ENCODE measurements around the gene IL17RD.

DNA sequence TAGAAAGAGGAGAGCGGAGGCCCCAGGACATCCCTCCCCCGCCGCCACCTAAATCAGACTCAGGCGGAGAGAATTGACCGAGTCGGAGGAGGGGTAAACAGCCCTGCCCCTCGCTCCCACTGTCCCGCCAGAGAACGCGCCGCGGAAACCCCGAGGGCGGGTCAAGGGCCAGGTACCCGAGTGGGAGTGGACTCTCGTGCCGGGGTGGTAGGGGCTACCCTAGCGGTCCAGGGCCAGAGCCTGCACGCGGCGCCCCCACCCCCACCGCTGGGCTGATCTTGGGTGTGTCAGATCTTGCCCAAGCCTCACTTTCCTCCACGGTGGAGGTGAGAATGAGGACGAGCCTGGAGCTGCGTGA lies 85.7 kb downstream of the IL17RD start:
- TF ChIP-seq ZNF302 (tag by site-specific recombination; IDR thresholded peaks at IDR 0.05; ENCODE audit: low read depth): no peak
- TF ChIP-seq, protein P1, sequence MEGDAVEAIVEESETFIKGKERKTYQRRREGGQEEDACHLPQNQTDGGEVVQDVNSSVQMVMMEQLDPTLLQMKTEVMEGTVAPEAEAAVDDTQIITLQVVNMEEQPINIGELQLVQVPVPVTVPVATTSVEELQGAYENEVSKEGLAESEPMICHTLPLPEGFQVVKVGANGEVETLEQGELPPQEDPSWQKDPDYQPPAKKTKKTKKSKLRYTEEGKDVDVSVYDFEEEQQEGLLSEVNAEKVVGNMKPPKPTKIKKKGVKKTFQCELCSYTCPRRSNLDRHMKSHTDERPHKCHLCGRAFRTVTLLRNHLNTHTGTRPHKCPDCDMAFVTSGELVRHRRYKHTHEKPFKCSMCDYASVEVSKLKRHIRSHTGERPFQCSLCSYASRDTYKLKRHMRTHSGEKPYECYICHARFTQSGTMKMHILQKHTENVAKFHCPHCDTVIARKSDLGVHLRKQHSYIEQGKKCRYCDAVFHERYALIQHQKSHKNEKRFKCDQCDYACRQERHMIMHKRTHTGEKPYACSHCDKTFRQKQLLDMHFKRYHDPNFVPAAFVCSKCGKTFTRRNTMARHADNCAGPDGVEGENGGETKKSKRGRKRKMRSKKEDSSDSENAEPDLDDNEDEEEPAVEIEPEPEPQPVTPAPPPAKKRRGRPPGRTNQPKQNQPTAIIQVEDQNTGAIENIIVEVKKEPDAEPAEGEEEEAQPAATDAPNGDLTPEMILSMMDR (tag by site-specific recombination; IDR thresholded peaks at IDR 0.05): no peak
